H9 (cell line): ENCODE measurements around the gene WDFY3. TPM values are rescaled to one million over a fixed set of nuclear protein-coding genes. Genes with fewer than 3 reads are reported as not detected.

Experiments used
- DNase-seq: peaks from one replicate; pipeline ENCODE4 v3.0.0-alpha.2; 2017
- H2AFZ ChIP-seq: one replicate; pipeline ENCODE4 v1.6.1; 2013; ENCODE audit warnings: mild to moderate bottlenecking, low read length, control low read depth, moderate library complexity
- H2AK5ac ChIP-seq: 2 replicates; pipeline ENCODE4 v1.6.1; 2013; ENCODE audit warnings: low read length, control low read depth, mixed read lengths; ENCODE audit not compliant: insufficient read length
- H2BK120ac ChIP-seq: one replicate; pipeline ENCODE4 v1.6.1; 2013; ENCODE audit warnings: low read depth, mild to moderate bottlenecking, low read length, control low read depth, inconsistent platforms; ENCODE audit not compliant: poor library complexity, severe bottlenecking
- H2BK12ac ChIP-seq: 2 replicates; pipeline ENCODE4 v1.6.1; 2013; ENCODE audit warnings: low read length, control low read depth, mixed read lengths, low read depth; ENCODE audit not compliant: insufficient read length
- H2BK15ac ChIP-seq: 2 replicates; pipeline ENCODE4 v1.6.1; 2013; ENCODE audit warnings: low read depth, low read length, control low read depth
- H2BK20ac ChIP-seq: one replicate; pipeline ENCODE4 v1.6.1; 2013; ENCODE audit warnings: low read depth, mild to moderate bottlenecking, low read length, control low read depth, inconsistent platforms; ENCODE audit not compliant: poor library complexity, severe bottlenecking
- H2BK5ac ChIP-seq: 2 replicates; pipeline ENCODE4 v1.6.1; 2013; ENCODE audit warnings: low read length, control low read depth, mixed read lengths; ENCODE audit not compliant: insufficient read length
- H3K14ac ChIP-seq: 2 replicates; pipeline ENCODE4 v1.6.1; 2013; ENCODE audit warnings: low read length, control low read depth; ENCODE audit not compliant: insufficient read depth
- H3K18ac ChIP-seq: 2 replicates; pipeline ENCODE4 v1.6.1; 2013; ENCODE audit warnings: low read depth, mild to moderate bottlenecking, mixed read lengths, low read length, control low read depth; ENCODE audit not compliant: insufficient read length
- H3K23ac ChIP-seq: 2 replicates; pipeline ENCODE4 v1.6.1; 2013; ENCODE audit warnings: low read length, control low read depth, mixed read lengths, low read depth; ENCODE audit not compliant: insufficient read length
- H3K23me2 ChIP-seq: 2 replicates; pipeline ENCODE4 v1.6.1; 2013; ENCODE audit warnings: low read depth, mild to moderate bottlenecking, mixed read lengths, low read length, control low read depth; ENCODE audit not compliant: insufficient read length, poor library complexity, severe bottlenecking
- H3K27ac ChIP-seq: 2 replicates; pipeline ENCODE4 v1.5.1; 2013; ENCODE audit warnings: low read length, control low read depth, mixed read lengths, low read depth; ENCODE audit not compliant: insufficient read length
- H3K27me3 ChIP-seq: 2 replicates; pipeline ENCODE4 v1.6.1; 2013; ENCODE audit warnings: low read length, control low read depth, inconsistent platforms; ENCODE audit not compliant: insufficient read depth
- H3K4ac ChIP-seq: 2 replicates; pipeline ENCODE4 v1.6.1; 2013; ENCODE audit warnings: low read depth, mild to moderate bottlenecking, control low read depth, inconsistent platforms, low read length, moderate library complexity
- H3K4me1 ChIP-seq: 2 replicates; pipeline ENCODE4 v1.6.1; 2013; ENCODE audit warnings: low read length, control low read depth, inconsistent platforms; ENCODE audit not compliant: insufficient read depth
- H3K4me2 ChIP-seq: 2 replicates; pipeline ENCODE4 v1.6.1; 2013; ENCODE audit warnings: low read length, control low read depth, mixed read lengths; ENCODE audit not compliant: insufficient read length, insufficient read depth
- H3K56ac ChIP-seq: 2 replicates; pipeline ENCODE4 v1.6.1; 2013; ENCODE audit warnings: low read depth, mild to moderate bottlenecking, mixed read lengths, low read length, control low read depth; ENCODE audit not compliant: insufficient read length
- H3K79me1 ChIP-seq: 2 replicates; pipeline ENCODE4 v1.6.1; 2013; ENCODE audit warnings: low read depth, mild to moderate bottlenecking, moderate library complexity, low read length, control low read depth, inconsistent platforms; ENCODE audit not compliant: insufficient read depth, poor library complexity, severe bottlenecking
- H3K79me2 ChIP-seq: 2 replicates; pipeline ENCODE4 v1.6.1; 2013; ENCODE audit warnings: low read length, control low read depth, inconsistent platforms; ENCODE audit not compliant: insufficient read depth
- H3K9ac ChIP-seq: 2 replicates; pipeline ENCODE4 v1.6.1; 2013; ENCODE audit warnings: low read length, control low read depth, mixed read lengths; ENCODE audit not compliant: insufficient read length; ENCODE audit errors: extremely low read depth
- H3K9me3 ChIP-seq: one replicate; pipeline ENCODE4 v1.6.1; 2013; ENCODE audit warnings: low read depth, low read length, inconsistent platforms; ENCODE audit not compliant: control insufficient read depth
- H3T11ph ChIP-seq: one replicate; pipeline ENCODE4 v1.6.1; 2013; ENCODE audit warnings: mild to moderate bottlenecking, low read length, control low read depth, inconsistent platforms
- H4K20me1 ChIP-seq: one replicate; pipeline ENCODE4 v1.6.1; 2013; ENCODE audit not compliant: control insufficient read depth, insufficient read length, insufficient read depth
- H4K5ac ChIP-seq: 2 replicates; pipeline ENCODE4 v1.6.1; 2013; ENCODE audit warnings: low read depth, mild to moderate bottlenecking, mixed read lengths, low read length, control low read depth; ENCODE audit not compliant: insufficient read length
- H4K8ac ChIP-seq: replicated peaks from 2 replicates; pipeline ENCODE4 v1.6.1; 2013; ENCODE audit warnings: low read length, control low read depth, mixed read lengths, low read depth; ENCODE audit not compliant: insufficient read length
- H4K91ac ChIP-seq: 2 replicates; pipeline ENCODE4 v1.6.1; 2013; ENCODE audit warnings: low read depth, mild to moderate bottlenecking, moderate library complexity, mixed read lengths, low read length, control low read depth; ENCODE audit not compliant: insufficient read length
- H3K27ac Mint-ChIP-seq, 3 experiments: 2 replicates in 2 of 3; 3 replicates in 1 of 3; pipeline ENCODE4 v1.8.0; 2020 to 2021; ENCODE audit warnings: mixed read lengths in 3 of 3, mild to moderate bottlenecking in 1 of 3, moderate library complexity in 1 of 3
- H3K27me3 Mint-ChIP-seq: 2 replicates; pipeline ENCODE4 v1.8.0; 2021; ENCODE audit warnings: low read depth, mild to moderate bottlenecking, moderate library complexity, mixed read lengths
- H3K36me3 Mint-ChIP-seq, 3 experiments: 2 replicates in 2 of 3; 3 replicates in 1 of 3; pipeline ENCODE4 v1.8.0; 2020 to 2021; ENCODE audit warnings: low read depth in 3 of 3, mixed read lengths in 3 of 3; ENCODE audit not compliant: insufficient read depth in 1 of 3
- H3K4me1 Mint-ChIP-seq, 2 experiments: 2 replicates each; pipeline ENCODE4 v1.8.0; 2020; ENCODE audit warnings: mixed read lengths in 2 of 2
- H3K4me3 Mint-ChIP-seq, 2 experiments: 2 replicates in 1 of 2; 3 replicates in 1 of 2; pipeline ENCODE4 v1.8.0; 2020 to 2021; ENCODE audit warnings: mild to moderate bottlenecking in 2 of 2, mixed read lengths in 2 of 2, moderate library complexity in 1 of 2
- H3K9me3 Mint-ChIP-seq, 2 experiments: 2 replicates in 1 of 2; 3 replicates in 1 of 2; pipeline ENCODE4 v1.8.0; 2020; ENCODE audit warnings: mild to moderate bottlenecking in 2 of 2, mixed read lengths in 2 of 2, moderate library complexity in 1 of 2
- WGBS: extraction: QIAGEN DNeasy Blood & Tissue Kit; methylation state at CpG from one replicate; pipeline ENCODE4 v1.1.7; 2013; ENCODE audit warnings: missing lambda C conversion rate, low lambda C conversion rate, mixed read lengths; ENCODE audit not compliant: insufficient read length; ENCODE audit errors: extremely low coverage; 5-methylcytosine and 5-hydroxymethylcytosine counted together
- total RNA-seq: library from RNA; stranded (reverse); gene quantifications from 2 replicates; pipeline ENCODE4 v1.2.1, GENCODE V29; 2021
- TF ChIP-seq, protein P1 (sequence below): fragments of 200-600 bp; sonication (generic); conservative IDR thresholded peaks from 3 replicates; pipeline ENCODE4 v1.8.0; 2021; ENCODE audit warnings: antibody characterized with exemption, mild to moderate bottlenecking

WDFY3 gene
- total RNA-seq, 1 experiment from 2014 or later: 54.6 TPM

DNA sequence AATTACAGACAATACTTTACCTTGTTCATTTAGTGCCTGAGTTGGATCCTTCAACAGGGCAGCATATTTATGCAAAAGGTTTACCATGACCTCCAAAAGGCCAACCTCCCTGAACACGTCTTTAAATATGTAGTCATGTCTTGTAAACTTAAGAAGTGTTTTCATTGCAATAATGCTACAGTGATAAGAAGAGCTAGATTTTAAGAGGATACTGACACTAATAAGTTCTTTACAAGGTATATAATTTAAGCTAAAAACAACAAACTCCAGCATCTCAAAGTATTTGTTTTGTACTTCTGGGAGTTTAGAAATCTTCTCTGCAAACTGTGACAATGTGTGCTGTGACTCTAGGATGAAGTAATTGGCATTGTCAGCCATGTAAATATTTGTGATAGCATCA is 145.4 kb downstream of the WDFY3 start:
- no peak overlapping the region for H4K91ac ChIP-seq
- no peaks in the 10 kb centered on the region for H3K9me3 Mint-ChIP-seq
- no peak overlapping the region for H3K4ac ChIP-seq
- H3K27ac ChIP-seq: no peak overlapping the region
- WGBS: no CpG with 5 or more reads among the region's 1 CpG
- no peak overlapping the region for H3K14ac ChIP-seq
- H3K23ac ChIP-seq: no peak overlapping the region
- no peaks in the 10 kb centered on the region for H3K23me2 ChIP-seq
- H3K36me3 Mint-ChIP-seq: peaks cover 2 to 13% (median 11%) of the 10 kb centered on the region in 3 experiments; a peak in 5 of 7 replicates
- no peak overlapping the region for H3K4me2 ChIP-seq
- no peaks in the 10 kb centered on the region for H4K20me1 ChIP-seq
- H3K79me1 ChIP-seq: no peaks in the 10 kb centered on the region
- no peak overlapping the region for H2AK5ac ChIP-seq
- H2BK12ac ChIP-seq: no peak overlapping the region
- H2BK120ac ChIP-seq: no peak overlapping the region
- H3K18ac ChIP-seq: no peak overlapping the region
- H2BK20ac ChIP-seq: no peak overlapping the region
- H2AFZ ChIP-seq: no peak overlapping the region
- H3K27me3 Mint-ChIP-seq: no peaks in the 10 kb centered on the region; the same call in 1 of the 2 replicates
- peaks cover 10 to 12% of the 10 kb centered on the region in 2 experiments for H3K4me1 Mint-ChIP-seq
- H3K56ac ChIP-seq: no peak overlapping the region
- TF ChIP-seq, protein P1, sequence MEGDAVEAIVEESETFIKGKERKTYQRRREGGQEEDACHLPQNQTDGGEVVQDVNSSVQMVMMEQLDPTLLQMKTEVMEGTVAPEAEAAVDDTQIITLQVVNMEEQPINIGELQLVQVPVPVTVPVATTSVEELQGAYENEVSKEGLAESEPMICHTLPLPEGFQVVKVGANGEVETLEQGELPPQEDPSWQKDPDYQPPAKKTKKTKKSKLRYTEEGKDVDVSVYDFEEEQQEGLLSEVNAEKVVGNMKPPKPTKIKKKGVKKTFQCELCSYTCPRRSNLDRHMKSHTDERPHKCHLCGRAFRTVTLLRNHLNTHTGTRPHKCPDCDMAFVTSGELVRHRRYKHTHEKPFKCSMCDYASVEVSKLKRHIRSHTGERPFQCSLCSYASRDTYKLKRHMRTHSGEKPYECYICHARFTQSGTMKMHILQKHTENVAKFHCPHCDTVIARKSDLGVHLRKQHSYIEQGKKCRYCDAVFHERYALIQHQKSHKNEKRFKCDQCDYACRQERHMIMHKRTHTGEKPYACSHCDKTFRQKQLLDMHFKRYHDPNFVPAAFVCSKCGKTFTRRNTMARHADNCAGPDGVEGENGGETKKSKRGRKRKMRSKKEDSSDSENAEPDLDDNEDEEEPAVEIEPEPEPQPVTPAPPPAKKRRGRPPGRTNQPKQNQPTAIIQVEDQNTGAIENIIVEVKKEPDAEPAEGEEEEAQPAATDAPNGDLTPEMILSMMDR: no peak
- no peaks in the 10 kb centered on the region for H3K79me2 ChIP-seq
- no peak overlapping the region for H3T11ph ChIP-seq
- no peaks in the 10 kb centered on the region; the same call in 1 of the 2 replicates for H3K4me1 ChIP-seq
- no peak overlapping the region for H4K8ac ChIP-seq
- no peak overlapping the region for H3K9ac ChIP-seq
- no peak overlapping the region; a peak in 1 of 7 replicates for H3K27ac Mint-ChIP-seq
- no peak overlapping the region for H4K5ac ChIP-seq
- no peak overlapping the region for H3K4me3 Mint-ChIP-seq
- no peaks in the 10 kb centered on the region for H3K27me3 ChIP-seq
- H2BK15ac ChIP-seq: no peak overlapping the region
- H2BK5ac ChIP-seq: no peak overlapping the region
- no peak for DNase-seq
- H3K9me3 ChIP-seq: no peaks in the 10 kb centered on the region
